Common myeloid progenitor, CD34-positive (primary cell): ENCODE results near the gene MAP4.

ENCODE experiments used
- CTCF ChIA-PET: fragments of 350-600 bp; sonication (Branson Sonifier 250); formaldehyde crosslinking; loops from one replicate; lab custom pipeline; 2021; ENCODE audit warnings: antibody characterized with exemption; lab: Charles Lee
- POLR2A ChIA-PET: fragments of 350-600 bp; sonication (Branson Sonifier 250); formaldehyde crosslinking; loops from one replicate; lab custom pipeline; 2021; ENCODE audit warnings: antibody characterized with exemption; lab: Charles Lee
- DNase-seq, 3 donors: peaks; one replicate each; pipeline versions ENCODE4 v3.0.0 to v3.0.0-alpha.2; 2013
- H3K27ac ChIP-seq, 2 experiments: 1 replicate in 1 of 2; 2 replicates in 1 of 2; pipeline ENCODE4 v1.7.0; 2013; ENCODE audit warnings: inconsistent platforms in 2 of 2, low read length in 2 of 2, mild to moderate bottlenecking in 2 of 2, low read depth in 1 of 2, moderate library complexity in 1 of 2; ENCODE audit not compliant: severe bottlenecking in 2 of 2, insufficient read depth in 1 of 2, poor library complexity in 1 of 2
- H3K27me3 ChIP-seq, 5 experiments: replicated peaks in 2 of 5; 1 replicate in 3 of 5; 2 replicates in 2 of 5; pipeline versions ENCODE4 v1.6.1 to v1.7.0; 2013; ENCODE audit warnings: low read length in 4 of 5, mild to moderate bottlenecking in 2 of 5, moderate library complexity in 2 of 5, inconsistent platforms in 1 of 5; ENCODE audit not compliant: insufficient read depth in 5 of 5, control insufficient read depth in 4 of 5
- H3K36me3 ChIP-seq, 4 experiments: 1 replicate in 2 of 4; 2 replicates in 2 of 4; pipeline versions ENCODE4 v1.6.1 to v1.7.0; 2013; ENCODE audit warnings: low read length in 3 of 4, control low read depth in 1 of 4, mild to moderate bottlenecking in 1 of 4; ENCODE audit not compliant: control insufficient read depth in 4 of 4, insufficient read depth in 4 of 4
- H3K4me1 ChIP-seq, 4 experiments: 1 replicate in 3 of 4; 2 replicates in 1 of 4; pipeline versions ENCODE4 v1.6.1 to v1.7.1; 2013; ENCODE audit warnings: low read length in 3 of 4, mild to moderate bottlenecking in 3 of 4, control low read depth in 1 of 4, inconsistent platforms in 1 of 4, moderate library complexity in 1 of 4; ENCODE audit not compliant: control insufficient read depth in 4 of 4, insufficient read depth in 4 of 4; ENCODE audit errors: control extremely low read depth in 1 of 4
- H3K4me3 ChIP-seq, 7 experiments: 1 replicate in 4 of 7; 2 replicates in 3 of 7; pipeline versions ENCODE4 v1.5.1 to v1.7.0; 2013; ENCODE audit warnings: mild to moderate bottlenecking in 7 of 7, low read length in 6 of 7, moderate library complexity in 6 of 7, inconsistent platforms in 2 of 7, low read depth in 2 of 7, control low read depth in 1 of 7; ENCODE audit not compliant: insufficient read depth in 4 of 7, control insufficient read depth in 1 of 7; ENCODE audit errors: extremely low read depth in 1 of 7
- H3K9me3 ChIP-seq, 5 experiments: 1 replicate in 4 of 5; 2 replicates in 1 of 5; pipeline versions ENCODE4 v1.6.1 to v1.7.1; 2013; ENCODE audit warnings: low read length in 4 of 5, mild to moderate bottlenecking in 2 of 5, inconsistent platforms in 1 of 5, low read depth in 1 of 5, moderate library complexity in 1 of 5; ENCODE audit not compliant: control insufficient read depth in 4 of 5, insufficient read depth in 2 of 5; ENCODE audit errors: control extremely low read depth in 1 of 5
- WGBS: methylation state at CpG from one replicate; pipeline ENCODE4 v1.1.5; 2013; ENCODE audit not compliant: insufficient coverage; 5-methylcytosine and 5-hydroxymethylcytosine counted together

Gene MAP4

GRCh38 chr3:47854267-47854666 is 161.9 kb downstream of the MAP4 start:
- POLR2A ChIA-PET, result no interaction called here
- CTCF ChIA-PET, result interaction anchor here (0.6 to 1.1 kb wide), 2 partner anchors 47 to 128 kb away, joined by 3 read pairs; no protein-coding TSS in a partner anchor
- H3K27ac ChIP-seq, result no peak overlapping the region
- no peak overlapping the region for H3K4me3 ChIP-seq
- H3K4me1 ChIP-seq, result peaks cover 0 to 8% (median 0%) of the 10 kb centered on the region in 4 experiments
- DNase-seq, result no peak
- H3K9me3 ChIP-seq, result no peaks in the 10 kb centered on the region
- peaks cover 7 to 74% (median 50%) of the 10 kb centered on the region in 4 experiments for H3K36me3 ChIP-seq
- H3K27me3 ChIP-seq, result no peaks in the 10 kb centered on the region
- WGBS, result 98% methylated on average over 9 of the region's 11 CpGs

DNA sequence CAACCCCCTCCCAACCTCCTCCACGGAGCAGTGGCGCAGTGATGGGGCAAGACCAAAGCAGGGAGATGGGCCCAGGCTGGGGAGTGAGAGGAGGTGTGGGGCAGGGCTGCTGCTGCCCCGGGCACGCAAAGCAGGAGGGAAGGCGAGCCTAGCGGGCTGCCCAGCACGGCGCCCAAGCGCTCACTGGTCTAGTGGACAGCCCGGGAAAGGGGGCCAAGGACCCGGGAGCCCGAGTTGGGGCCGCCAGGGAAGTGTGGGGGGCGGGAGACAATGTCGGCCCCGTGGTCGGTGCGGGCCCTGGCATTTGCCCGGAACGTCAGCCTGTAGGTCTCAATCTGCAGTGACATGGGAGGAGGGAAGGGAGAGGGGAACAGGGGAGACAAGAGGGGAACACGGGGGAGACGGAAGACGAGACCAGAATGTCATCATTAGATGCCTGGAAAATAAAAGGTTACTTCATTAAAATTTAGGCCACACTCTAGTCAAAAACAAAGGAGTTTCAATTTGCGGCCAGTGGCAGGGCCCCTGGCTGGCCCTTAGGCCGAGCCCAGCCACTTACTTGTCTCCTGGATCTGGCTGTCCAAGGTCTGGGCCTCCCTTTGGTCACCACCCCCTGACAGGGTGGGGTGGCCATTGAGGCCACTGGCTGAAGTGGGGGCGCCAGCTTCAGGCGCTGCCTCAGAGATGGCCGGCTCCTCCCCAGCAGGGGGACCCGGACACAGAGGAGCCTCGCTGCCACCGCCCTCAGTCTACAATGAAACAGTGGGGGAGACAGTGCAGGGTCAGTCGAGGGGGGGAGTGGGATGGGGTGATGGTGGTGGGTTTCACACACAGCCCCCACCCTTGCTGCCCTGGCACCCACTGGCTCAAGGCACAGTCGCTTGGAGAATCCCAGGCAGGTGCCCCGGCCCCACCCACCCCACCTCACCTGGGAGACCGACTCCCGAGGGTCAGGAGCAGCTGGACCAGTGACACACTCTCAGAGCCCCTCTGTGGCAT is 163.3 kb downstream of the MAP4 start:
- no peak overlapping the region for H3K4me3 ChIP-seq
- peaks cover 8 to 87% (median 56%) of the 10 kb centered on the region in 4 experiments for H3K36me3 ChIP-seq
- no peaks in the 10 kb centered on the region for H3K27me3 ChIP-seq
- 97% methylated on average over 21 of the region's 36 CpGs for WGBS
- ChIA-PET POLR2A (no interaction called here), CTCF (no interaction called here)
- no peak overlapping the region for H3K27ac ChIP-seq
- no peak for DNase-seq
- H3K4me1 ChIP-seq, result peaks cover 0 to 8% (median 0%) of the 10 kb centered on the region in 4 experiments
- no peaks in the 10 kb centered on the region for H3K9me3 ChIP-seq

- H3K36me3 ChIP-seq, result peaks cover 10 to 92% (median 62%) of the 10 kb centered on the region in 4 experiments
- CTCF ChIA-PET, result interaction anchor here (1.2 kb wide), 1 partner anchor 138 kb away, joined by 6 read pairs; no protein-coding TSS in a partner anchor
Measured at GRCh38 chr3:47851888-47852603, 164.2 kb downstream of the MAP4 start.

DNA sequence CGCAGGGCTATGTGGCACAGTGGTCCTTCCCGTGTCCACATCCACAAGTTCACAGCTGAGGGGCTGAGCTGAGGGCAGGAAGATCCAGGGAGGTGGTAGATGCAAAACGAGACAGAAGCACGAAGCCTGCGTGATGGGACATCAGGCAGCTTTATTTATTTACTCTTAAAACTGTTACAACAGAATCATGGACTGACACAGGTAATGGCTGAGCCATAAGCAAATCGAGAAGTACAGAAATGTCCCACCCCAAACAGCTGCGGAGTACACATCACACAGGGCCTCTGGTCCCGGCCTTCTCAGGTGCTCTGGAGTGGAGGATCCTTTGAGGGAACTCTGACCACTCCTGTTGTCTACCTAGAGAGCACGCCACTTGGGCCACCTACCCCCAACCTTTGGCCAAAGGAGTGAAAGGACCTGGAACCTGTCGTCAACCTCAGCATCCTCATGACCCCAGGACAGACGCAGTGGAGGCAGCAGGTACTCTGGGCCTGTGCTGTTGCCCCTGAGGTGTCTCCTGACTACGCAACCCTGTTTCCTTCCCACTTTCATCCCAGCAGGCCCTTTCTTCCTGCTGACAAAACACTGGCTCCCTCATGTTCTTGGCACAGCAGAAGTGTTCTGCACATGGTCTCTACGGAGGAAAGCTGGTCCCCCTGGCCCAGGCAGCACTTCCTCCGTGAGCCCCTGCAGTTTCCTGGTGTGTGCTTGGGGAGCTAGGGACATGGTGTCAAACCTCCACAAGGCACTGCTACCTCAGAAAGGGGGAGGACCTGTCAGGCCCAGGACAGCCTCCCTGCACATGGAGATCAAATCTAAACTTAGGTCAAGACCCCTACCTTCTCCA is 165.4 kb downstream of the MAP4 start:
- Histone ChIP-seq H3K27me3 (no peaks in the 10 kb centered on the region), H3K4me1 (peaks cover 0 to 8% (median 0%) of the 10 kb centered on the region in 4 experiments), H3K4me3 (no peak overlapping the region), H3K36me3 (peaks cover 14 to 93% (median 71%) of the 10 kb centered on the region in 4 experiments), H3K9me3 (no peaks in the 10 kb centered on the region), H3K27ac (peak overlapping the region in 1 of 2 experiments; percentile 27)
- DNase-seq, result peak in 1 of 3 donors; percentile 12
- WGBS, result 75% methylated on average over 9 of the region's 14 CpGs
- ChIA-PET CTCF (interaction anchor here (0.7 to 1.2 kb wide), 6 partner anchors 9 to 307 kb away, joined by 3 to 6 read pairs (median 4); no protein-coding TSS in a partner anchor), POLR2A (no interaction called here)

More at GRCh38 chr3:47851888-47852603, 164.2 kb downstream of the MAP4 start:
- H3K27ac ChIP-seq, result peak overlapping the region in 1 of 2 experiments; percentile 27
- H3K9me3 ChIP-seq, result no peaks in the 10 kb centered on the region
- DNase-seq, result no peak
- no peak overlapping the region for H3K4me3 ChIP-seq
- no peaks in the 10 kb centered on the region for H3K27me3 ChIP-seq
- peaks cover 0 to 8% (median 0%) of the 10 kb centered on the region in 4 experiments for H3K4me1 ChIP-seq
- POLR2A ChIA-PET, result no interaction called here
- WGBS, result 90% methylated on average over 4 of the region's 12 CpGs

DNA sequence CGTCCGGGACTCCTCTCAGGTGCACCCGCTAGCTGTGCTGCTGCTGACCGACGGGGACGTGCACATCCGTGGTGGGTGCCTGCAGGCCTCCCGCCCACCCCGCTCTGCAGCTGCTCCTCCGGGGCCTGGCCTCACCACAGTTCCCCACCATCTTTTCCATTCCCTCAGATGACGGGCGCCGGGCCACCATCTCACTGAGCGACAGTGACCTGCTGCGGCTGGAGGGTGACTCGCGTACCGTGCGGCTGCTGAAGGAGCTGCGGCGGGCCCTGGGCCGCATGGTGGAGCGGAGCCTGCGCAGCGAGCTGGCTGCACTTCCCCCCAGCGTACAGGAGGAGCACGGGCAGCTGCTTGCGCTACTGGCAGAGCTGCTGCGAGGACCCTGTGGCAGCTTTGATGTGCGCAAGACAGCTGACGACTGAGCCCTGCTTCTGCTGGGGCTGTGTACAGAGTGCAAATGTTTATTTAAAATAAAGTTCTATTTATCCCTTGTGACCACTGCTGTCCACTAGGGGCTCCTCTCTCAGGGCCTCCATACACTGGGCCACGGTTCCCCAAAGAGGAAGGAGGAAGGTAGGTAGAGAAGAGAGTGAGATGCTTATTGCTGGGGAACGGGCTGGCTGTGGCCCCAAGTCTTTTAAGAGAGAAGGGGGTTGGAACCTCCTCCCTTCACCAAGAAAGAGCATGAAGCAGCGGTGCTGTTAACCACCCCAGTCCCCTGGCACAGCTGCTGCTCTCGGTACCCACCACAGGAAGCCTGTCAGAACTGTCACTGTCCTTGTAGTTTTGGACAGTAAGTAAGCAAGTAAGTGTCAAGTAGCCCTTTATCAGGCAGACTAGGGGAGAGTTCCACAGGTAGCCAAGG is 166.3 kb downstream of the MAP4 start:
- DNase-seq, result peak; percentile 14 to 61 (median 52)
- no peaks in the 10 kb centered on the region for H3K9me3 ChIP-seq
- H3K4me3 ChIP-seq, result no peak overlapping the region
- H3K36me3 ChIP-seq, result peaks cover 14 to 91% (median 72%) of the 10 kb centered on the region in 4 experiments
- ChIA-PET CTCF (interaction anchor here (0.5 to 1.7 kb wide), 11 partner anchors 9 to 308 kb away, joined by 3 to 7 read pairs (median 3); no protein-coding TSS in a partner anchor), POLR2A (interaction anchor here (1.1 kb wide), 1 partner anchor 25 kb away, joined by 3 read pairs; no protein-coding TSS in a partner anchor)
- no peak overlapping the region for H3K27ac ChIP-seq
- 94% methylated on average over 25 of the region's 35 CpGs for WGBS
- no peaks in the 10 kb centered on the region for H3K27me3 ChIP-seq
- peaks cover 0 to 8% (median 0%) of the 10 kb centered on the region in 4 experiments for H3K4me1 ChIP-seq
